Measurements from ENCODE around the gene ZMYND10. TPM values are rescaled to one million over a fixed set of nuclear protein-coding genes. Genes with fewer than 3 reads are reported as not detected.
A peak's percentile ranks its signal among the peaks of the same experiment; 100 is the strongest.

Gene ZMYND10
- total RNA-seq, result 0.35 TPM
- long read RNA-seq, result 0 reads

- peak; percentile 88 for DNase-seq (ENCODE audit: low spot score)
- intact Hi-C loops (cut with DNase I), result loop anchor here (2.0 kb wide), 1 partner anchor 197 kb away; no protein-coding TSS in a partner anchor
Measured at GRCh38 chr3:50345586-50346234, at the start of gene ZMYND10. ZMYND10 (minus strand) TSS chr3:50345732; CDS start chr3:50345579, 153 bp downstream.

DNA sequence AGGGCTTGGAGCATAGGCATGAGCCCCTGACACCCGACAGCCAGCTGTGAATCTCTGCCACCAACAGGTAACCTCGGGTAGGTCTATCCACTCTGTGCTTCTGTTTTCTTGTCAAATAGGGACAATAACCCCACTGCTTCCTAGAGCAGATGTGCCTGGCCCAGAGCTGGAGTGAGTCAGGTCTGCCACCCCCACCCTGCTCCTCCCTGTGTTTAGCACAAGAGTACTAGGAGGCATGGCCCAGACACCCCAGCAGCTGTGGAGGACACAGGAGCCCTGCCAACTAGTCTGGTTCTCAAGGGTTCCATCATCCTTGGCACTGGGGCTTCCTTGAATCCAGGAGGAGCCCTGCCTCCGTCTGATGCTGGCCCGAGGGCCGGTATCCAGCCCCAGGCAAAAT, 47.5 kb upstream of the ZMYND10 start:
- intact Hi-C loops (cut with DNase I), result no loop called here
- no peak for DNase-seq (ENCODE audit: low spot score)

- intact Hi-C loops (cut with DNase I), result no loop called here
- DNase-seq (ENCODE audit: low spot score), result no peak
Measured at GRCh38 chr3:50392101-50392715, 46.7 kb upstream of the ZMYND10 start.

DNA sequence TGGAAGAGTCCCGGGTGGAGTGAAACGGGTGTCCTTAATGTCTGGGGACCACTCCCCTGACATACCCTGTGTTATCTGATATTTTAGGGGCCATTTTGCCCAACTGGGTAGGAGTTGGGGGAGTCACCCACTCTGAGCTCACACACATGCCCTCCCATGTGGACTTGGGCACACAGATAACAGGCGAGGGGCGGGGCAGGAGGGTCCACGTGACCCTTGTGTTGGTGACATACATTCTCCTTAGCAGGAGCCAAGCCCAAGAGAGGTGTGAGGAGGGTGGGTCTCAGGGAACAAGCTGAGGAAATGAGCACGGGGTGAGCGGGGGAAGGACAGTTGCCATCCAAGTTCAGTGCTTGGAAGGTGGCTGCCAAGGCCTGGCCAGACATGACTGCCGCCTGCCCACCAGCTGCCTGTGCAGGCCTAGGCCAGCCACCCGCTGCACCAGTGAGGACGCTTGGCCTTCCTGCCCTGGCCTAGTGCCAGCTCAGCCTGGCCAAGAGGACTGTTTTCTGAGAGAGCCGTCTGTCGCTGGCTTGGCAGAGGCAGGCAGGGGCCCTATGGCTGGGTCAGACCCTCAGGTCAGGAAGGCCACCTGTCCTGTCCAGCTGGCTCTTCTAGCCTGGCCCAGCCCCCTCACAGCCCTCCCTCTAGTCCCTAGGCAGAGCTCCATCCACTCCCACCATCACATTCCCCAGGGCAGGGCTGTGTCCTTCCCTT, 45.1 kb upstream of the ZMYND10 start:
- DNase-seq (ENCODE audit: low spot score), result peak; percentile 84
- intact Hi-C loops (cut with DNase I), result no loop called here

- intact Hi-C loops (cut with DNase I), result no loop called here
- no peak for DNase-seq (ENCODE audit: low spot score)
Measured at GRCh38 chr3:50389414-50389767, 43.9 kb upstream of the ZMYND10 start.

GRCh38 chr3:50388720-50389413, 43.3 kb upstream of the ZMYND10 start:
- intact Hi-C loops (cut with DNase I), result no loop called here
- no peak for DNase-seq (ENCODE audit: low spot score)

- intact Hi-C loops (cut with DNase I), result no loop called here
- DNase-seq (ENCODE audit: low spot score), result no peak
Measured at GRCh38 chr3:50388016-50388719, 42.6 kb upstream of the ZMYND10 start.

GRCh38 chr3:50385754-50386153, 40.2 kb upstream of the ZMYND10 start:
- intact Hi-C loops (cut with DNase I), result no loop called here
- no peak for DNase-seq (ENCODE audit: low spot score)

- DNase-seq (ENCODE audit: low spot score), result no peak
- intact Hi-C loops (cut with DNase I), result no loop called here
Measured at GRCh38 chr3:50383750-50384149, 38.2 kb upstream of the ZMYND10 start.

DNA sequence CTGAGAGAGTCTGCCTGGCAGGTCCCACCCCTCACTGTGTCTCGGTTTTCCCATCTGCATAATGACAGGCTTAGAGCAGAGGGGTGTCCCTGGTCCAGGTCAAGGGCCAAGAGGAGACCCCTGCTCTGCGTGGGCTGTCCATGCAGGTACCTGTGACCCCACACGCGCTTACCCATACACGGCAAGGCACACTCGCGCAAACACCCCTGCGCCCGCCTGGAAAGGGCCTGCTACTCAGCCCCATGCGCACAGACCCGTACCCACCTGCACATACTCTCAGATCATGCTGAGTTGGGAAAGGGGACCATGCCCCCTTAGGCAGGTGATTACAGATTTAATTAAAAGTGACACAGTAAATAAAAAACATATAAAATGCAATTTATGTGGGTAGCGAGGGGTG, 37.2 kb upstream of the ZMYND10 start:
- intact Hi-C loops (cut with DNase I), result no loop called here

GRCh38 chr3:50381383-50381782, 35.9 kb upstream of the ZMYND10 start:
- intact Hi-C loops (cut with DNase I), result no loop called here
- DNase-seq (ENCODE audit: low spot score), result no peak

More for the DNA sequence above, 37.2 kb upstream of the ZMYND10 start:
- DNase-seq (ENCODE audit: low spot score), result no peak

GRCh38 chr3:50380405-50381085, 35.0 kb upstream of the ZMYND10 start:
- intact Hi-C loops (cut with DNase I), result no loop called here
- no peak for DNase-seq (ENCODE audit: low spot score)

GRCh38 chr3:50378757-50379156, 33.2 kb upstream of the ZMYND10 start:
- intact Hi-C loops (cut with DNase I), result no loop called here
- no peak for DNase-seq (ENCODE audit: low spot score)

DNA sequence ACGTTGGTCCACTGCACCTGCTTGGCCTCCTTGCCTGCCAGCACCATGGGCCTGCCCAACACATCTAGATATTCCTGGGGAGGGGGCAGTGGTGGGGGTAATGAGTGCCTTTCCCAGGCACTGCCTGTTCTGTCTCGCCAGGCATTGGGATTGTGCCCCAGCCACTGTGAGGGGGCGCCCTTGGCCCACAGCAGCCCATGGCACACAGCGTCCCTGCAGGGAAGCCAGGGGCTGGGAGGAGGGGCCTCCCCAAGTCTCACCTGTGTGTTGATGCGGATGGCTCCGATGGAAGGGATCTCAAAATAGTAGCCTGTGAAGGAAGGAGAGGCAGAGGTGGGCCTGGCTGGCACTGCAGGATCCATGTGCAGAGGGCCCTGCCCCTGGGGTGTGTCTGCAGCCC, 32.5 kb upstream of the ZMYND10 start:
- intact Hi-C loops (cut with DNase I), result no loop called here
- no peak for DNase-seq (ENCODE audit: low spot score)

GRCh38 chr3:50375258-50375931, 29.9 kb upstream of the ZMYND10 start:
- no peak for DNase-seq (ENCODE audit: low spot score)
- intact Hi-C loops (cut with DNase I), result no loop called here

GRCh38 chr3:50374363-50375257, 29.1 kb upstream of the ZMYND10 start:
- intact Hi-C loops (cut with DNase I), result no loop called here
- DNase-seq (ENCODE audit: low spot score), result no peak

- no peak for DNase-seq (ENCODE audit: low spot score)
- intact Hi-C loops (cut with DNase I), result no loop called here
Measured at GRCh38 chr3:50373146-50374051, 27.9 kb upstream of the ZMYND10 start.
